Stomach (tissue), 9 donors: Measurements from ENCODE around the gene LDHD. TPM values are rescaled to one million over a fixed set of nuclear protein-coding genes. Genes with fewer than 3 reads are reported as not detected.

Experiments
- DNase-seq, 2 donors: peaks; one replicate each; pipeline versions ENCODE4 v3.0.0 to v3.0.0-alpha.2; 2013 to 2019
- H3K27ac ChIP-seq, 5 donors: fragments of 200-600 bp in 4 of 5; sonication (generic) in 4 of 5; one replicate each; pipeline ENCODE4 v1.5.1; 2013 to 2019; ENCODE audit warnings: mild to moderate bottlenecking in 1 of 5, moderate library complexity in 1 of 5
- H3K27me3 ChIP-seq, 3 donors: fragments of 200-600 bp; sonication (generic); one replicate each; pipeline ENCODE4 v1.5.1; 2017 to 2019; ENCODE audit warnings: mixed run types in 1 of 3
- H3K36me3 ChIP-seq, 4 donors: fragments of 200-600 bp; sonication (generic); 1 replicate in 3 of 4; 2 replicates in 1 of 4; pipeline ENCODE4 v1.5.1; 2016 to 2019
- H3K4me1 ChIP-seq, 4 donors: fragments of 200-600 bp; sonication (generic); one replicate each; pipeline ENCODE4 v1.5.1; 2016 to 2019
- H3K4me3 ChIP-seq, 4 donors: fragments of 200-600 bp; sonication (generic) in 3 of 4; one replicate each; pipeline ENCODE4 v1.5.1; 2016 to 2019; ENCODE audit warnings: mild to moderate bottlenecking in 1 of 4
- H3K9me3 ChIP-seq, 4 donors: fragments of 200-600 bp; sonication (generic); one replicate each; pipeline ENCODE4 v1.5.1; 2016 to 2019
- CTCF ChIP-seq, 7 experiments: fragments of 450-650 bp in 4 of 7; fragments of 200-600 bp in 3 of 7; sonication (generic) in 3 of 7; IDR thresholded peaks; one replicate each; pipeline ENCODE4 v1.5.1; 2016 to 2019; ENCODE audit warnings: antibody characterized with exemption in 7 of 7, control low read depth in 2 of 7, mild to moderate bottlenecking in 1 of 7
- EP300 ChIP-seq: sonication (generic); formaldehyde crosslinking; IDR thresholded peaks from one replicate; pipeline ENCODE4 v1.6.1; 2017; ENCODE audit warnings: antibody characterized with exemption
- POLR2A ChIP-seq, 4 donors: fragments of 450-650 bp; IDR thresholded peaks; one replicate each; pipeline ENCODE4 v1.6.1; 2016; ENCODE audit warnings: antibody characterized with exemption in 4 of 4, control low read depth in 2 of 4, mild to moderate bottlenecking in 1 of 4, moderate library complexity in 1 of 4
- POLR2AphosphoS5 ChIP-seq, 3 donors: sonication (generic); formaldehyde crosslinking; IDR thresholded peaks; one replicate each; pipeline ENCODE4 v1.6.1; 2016; ENCODE audit warnings: antibody characterized with exemption in 3 of 3
- WGBS, 5 donors: extraction: QIAGEN DNeasy Blood & Tissue Kit in 3 of 5; methylation state at CpG; one replicate each; pipeline versions ENCODE4 v1.1.5 to v1.1.7; 2013 to 2018; 5-methylcytosine and 5-hydroxymethylcytosine counted together
- intact Hi-C: fragments of 100-400 bp; cut with DNase I; formaldehyde crosslinking; loops from one replicate; pipeline ENCODE4 v1.15.1; 2023; ENCODE audit warnings: low total_unique reads
- polyA plus RNA-seq, 3 donors: library from polyadenylated mRNA; stranded (reverse); fragments of 200-250 nt; gene quantifications; one replicate each; pipeline ENCODE4 v1.2.3, GENCODE V29; 2013
- total RNA-seq, 5 donors: library from RNA; depleted of rRNA; stranded (reverse); fragments of >200 nt; gene quantifications; one replicate each; pipeline versions ENCODE4 v1.1.0 to v1.2.3, GENCODE V29; 2014 to 2016
- donor health status: healthy with polysubstance abuse.
- donor health status: Bipolar disorder and iron deficiency.
- donor health status: healthy.

LDHD gene
- total and polyA plus RNA-seq, 8 donors, result 5.0 to 110 (median 24.1) TPM

GRCh38 chr16:75113541-75114121, 2.9 kb downstream of the LDHD start:
- no peak for DNase-seq
- H3K9me3 ChIP-seq, result no peaks in the 10 kb centered on the region
- peaks cover 42 to 78% (median 66%) of the 10 kb centered on the region in 4 donors for H3K4me1 ChIP-seq
- TF ChIP-seq POLR2AphosphoS5 (IDR thresholded peaks at IDR 0.05), result no peak
- no peak for TF ChIP-seq POLR2A (IDR thresholded peaks at IDR 0.05)
- no peak for TF ChIP-seq EP300
- no peak for TF ChIP-seq CTCF (IDR thresholded peaks at IDR 0.05)
- no peaks in the 10 kb centered on the region for H3K27me3 ChIP-seq
- 75 to 89% (median 81%) methylated on average over 7 to 20 of the region's 20 CpGs for WGBS, 5 donors
- intact Hi-C loops, result loop anchor here (5.0 kb wide), 1 partner anchor 116 kb away; the partner anchor contains the start of gene ZNRF1
- H3K4me3 ChIP-seq, result no peak overlapping the region
- H3K27ac ChIP-seq, result no peak overlapping the region
- peaks cover 0 to 22% (median 13%) of the 10 kb centered on the region in 4 donors for H3K36me3 ChIP-seq

GRCh38 chr16:75112734-75113491, 3.7 kb downstream of the LDHD start:
- H3K36me3 ChIP-seq, result peaks cover 0 to 22% (median 13%) of the 10 kb centered on the region in 4 donors
- peak overlapping the region in 2 of 5 donors; percentile 85 to 86 for H3K27ac ChIP-seq
- no peak overlapping the region for H3K4me3 ChIP-seq
- no peak for TF ChIP-seq POLR2AphosphoS5 (IDR thresholded peaks at IDR 0.05)
- TF ChIP-seq EP300, result no peak
- TF ChIP-seq CTCF (IDR thresholded peaks at IDR 0.05), result no peak
- DNase-seq, result peak in 1 of 2 donors; percentile 51
- intact Hi-C loops, result loop anchor here (5.0 kb wide), 1 partner anchor 116 kb away; the partner anchor contains the start of gene ZNRF1
- no peaks in the 10 kb centered on the region for H3K27me3 ChIP-seq
- no peaks in the 10 kb centered on the region for H3K9me3 ChIP-seq
- peaks cover 44 to 86% (median 72%) of the 10 kb centered on the region in 4 donors for H3K4me1 ChIP-seq
- WGBS, 5 donors, result 54 to 63% (median 55%) methylated on average over 12 to 14 of the region's 14 CpGs

- peaks cover 49 to 91% (median 80%) of the 10 kb centered on the region in 4 donors for H3K4me1 ChIP-seq
- no peaks in the 10 kb centered on the region for H3K27me3 ChIP-seq
- TF ChIP-seq POLR2AphosphoS5 (IDR thresholded peaks at IDR 0.05) (no peak), EP300 (no peak), POLR2A (IDR thresholded peaks at IDR 0.05) (no peak), CTCF (IDR thresholded peaks at IDR 0.05) (no peak)
- H3K36me3 ChIP-seq, result peaks cover 0 to 22% (median 13%) of the 10 kb centered on the region in 4 donors
- peak overlapping the region in 4 of 5 donors; percentile 81 to 86 (median 85) for H3K27ac ChIP-seq
- H3K9me3 ChIP-seq, result no peaks in the 10 kb centered on the region
- no peak overlapping the region for H3K4me3 ChIP-seq
- DNase-seq, result peak in 1 of 2 donors; percentile 50
- 48 to 66% (median 58%) methylated on average over 25 to 26 of the region's 26 CpGs for WGBS, 5 donors
- intact Hi-C loops, result loop anchor here (5.0 kb wide), 1 partner anchor 115 kb away; the partner anchor contains the start of gene ZNRF1
Measured at GRCh38 chr16:75111961-75112733, 4.4 kb downstream of the LDHD start.

- H3K36me3 ChIP-seq, result peaks cover 2 to 22% (median 15%) of the 10 kb centered on the region in 4 donors
- 32 to 52% (median 42%) methylated on average over 7 of the region's 7 CpGs for WGBS, 5 donors
- no peaks in the 10 kb centered on the region for H3K9me3 ChIP-seq
- intact Hi-C loops, result loop anchor here (5.0 kb wide), 1 partner anchor 114 kb away; the partner anchor contains the start of gene ZNRF1
- TF ChIP-seq POLR2A (IDR thresholded peaks at IDR 0.05) (no peak), POLR2AphosphoS5 (IDR thresholded peaks at IDR 0.05) (no peak), EP300 (no peak), CTCF (IDR thresholded peaks at IDR 0.05) (no peak)
- peak overlapping the region; percentile 49 to 86 (median 85) for H3K27ac ChIP-seq
- no peak for DNase-seq
- peaks cover 54 to 91% (median 82%) of the 10 kb centered on the region in 4 donors for H3K4me1 ChIP-seq
- no peak overlapping the region for H3K4me3 ChIP-seq
- no peaks in the 10 kb centered on the region for H3K27me3 ChIP-seq
Measured at GRCh38 chr16:75111514-75111940, 5.1 kb downstream of the LDHD start.
